OCI-LY1 (cell line): Measurements from ENCODE around the gene TCIRG1.

Experiments used
- H2AFZ ChIP-seq: fragments of 200-600 bp; sonication (generic), shearing (Covaris generic); 2 replicates; pipeline ENCODE4 v1.6.0; 2014; ENCODE audit warnings: antibody characterized with exemption, mild to moderate bottlenecking, low read length
- H3F3A ChIP-seq: fragments of 200-600 bp; sonication (generic), shearing (Covaris generic); 2 replicates; pipeline ENCODE4 v1.6.0; 2014; ENCODE audit warnings: mild to moderate bottlenecking, antibody characterized with exemption, low read length, moderate library complexity; ENCODE audit not compliant: insufficient read depth
- H3K27ac ChIP-seq: fragments of 200-600 bp; sonication (generic); 2 replicates; pipeline ENCODE4 v1.5.1; 2014; ENCODE audit warnings: low read length, mixed run types, mild to moderate bottlenecking, low read depth; ENCODE audit not compliant: poor library complexity, severe bottlenecking
- H3K27me3 ChIP-seq: fragments of 200-600 bp; sonication (generic); 2 replicates; pipeline ENCODE4 v1.6.0; 2014; ENCODE audit warnings: antibody characterized with exemption, mild to moderate bottlenecking, low read length, moderate library complexity; ENCODE audit not compliant: insufficient read depth
- H3K36me3 ChIP-seq: fragments of 200-600 bp; sonication (generic); 2 replicates; pipeline ENCODE4 v1.6.1; 2014; ENCODE audit warnings: mild to moderate bottlenecking, antibody characterized with exemption, low read length, moderate library complexity, mixed read lengths; ENCODE audit not compliant: insufficient read depth
- H3K4me1 ChIP-seq: fragments of 200-600 bp; sonication (generic); 2 replicates; pipeline ENCODE4 v1.5.1; 2014; ENCODE audit warnings: mild to moderate bottlenecking, low read length, moderate library complexity; ENCODE audit not compliant: insufficient read depth, severe bottlenecking
- H3K4me2 ChIP-seq: fragments of 200-600 bp; sonication (generic), shearing (Covaris generic); 2 replicates; pipeline ENCODE4 v1.6.1; 2014; ENCODE audit warnings: low read length
- H3K4me3 ChIP-seq: fragments of 200-600 bp; sonication (generic); 2 replicates; pipeline ENCODE4 v1.5.1; 2014; ENCODE audit warnings: low read length, low read depth, mild to moderate bottlenecking, mixed read lengths; ENCODE audit not compliant: poor library complexity, severe bottlenecking
- H3K79me2 ChIP-seq: fragments of 200-600 bp; shearing (Covaris generic); 2 replicates; pipeline ENCODE4 v1.6.1; 2016; ENCODE audit warnings: mixed run types, low read length, mixed read lengths; ENCODE audit not compliant: insufficient read depth
- H3K9ac ChIP-seq: fragments of 200-600 bp; sonication (generic), shearing (Covaris generic); 2 replicates; pipeline ENCODE4 v1.6.1; 2014; ENCODE audit warnings: mild to moderate bottlenecking, low read length, mixed read lengths
- H3K9me2 ChIP-seq: fragments of 200-600 bp; sonication (generic), shearing (Covaris generic); 2 replicates; pipeline ENCODE4 v1.6.1; 2014; ENCODE audit warnings: low read depth, mild to moderate bottlenecking, low read length, mixed read lengths
- H3K9me3 ChIP-seq: fragments of 200-600 bp; shearing (Covaris generic); 2 replicates; pipeline ENCODE4 v1.6.1; 2014; ENCODE audit warnings: low read length, mixed read lengths
- H4K20me1 ChIP-seq: fragments of 200-600 bp; sonication (generic), shearing (Covaris generic); 2 replicates; pipeline ENCODE4 v1.6.0; 2016; ENCODE audit warnings: mild to moderate bottlenecking, low read length; ENCODE audit not compliant: insufficient read depth
- EZH2 ChIP-seq: fragments of 200-600 bp; sonication (generic), shearing (Covaris generic); IDR thresholded peaks from 2 replicates; pipeline ENCODE4 v1.8.0; 2017; ENCODE audit warnings: borderline replicate concordance, mixed run types, mild to moderate bottlenecking, antibody characterized with exemption, low read length, moderate library complexity, mixed read lengths
- TF ChIP-seq, protein P1 (sequence below): fragments of 200-600 bp; sonication (generic), shearing (Covaris generic); IDR thresholded peaks from 2 replicates; pipeline ENCODE4 v1.5.1; 2017; ENCODE audit warnings: mild to moderate bottlenecking, antibody characterized with exemption, low read length, moderate library complexity, mixed read lengths

The TCIRG1 gene

DNA sequence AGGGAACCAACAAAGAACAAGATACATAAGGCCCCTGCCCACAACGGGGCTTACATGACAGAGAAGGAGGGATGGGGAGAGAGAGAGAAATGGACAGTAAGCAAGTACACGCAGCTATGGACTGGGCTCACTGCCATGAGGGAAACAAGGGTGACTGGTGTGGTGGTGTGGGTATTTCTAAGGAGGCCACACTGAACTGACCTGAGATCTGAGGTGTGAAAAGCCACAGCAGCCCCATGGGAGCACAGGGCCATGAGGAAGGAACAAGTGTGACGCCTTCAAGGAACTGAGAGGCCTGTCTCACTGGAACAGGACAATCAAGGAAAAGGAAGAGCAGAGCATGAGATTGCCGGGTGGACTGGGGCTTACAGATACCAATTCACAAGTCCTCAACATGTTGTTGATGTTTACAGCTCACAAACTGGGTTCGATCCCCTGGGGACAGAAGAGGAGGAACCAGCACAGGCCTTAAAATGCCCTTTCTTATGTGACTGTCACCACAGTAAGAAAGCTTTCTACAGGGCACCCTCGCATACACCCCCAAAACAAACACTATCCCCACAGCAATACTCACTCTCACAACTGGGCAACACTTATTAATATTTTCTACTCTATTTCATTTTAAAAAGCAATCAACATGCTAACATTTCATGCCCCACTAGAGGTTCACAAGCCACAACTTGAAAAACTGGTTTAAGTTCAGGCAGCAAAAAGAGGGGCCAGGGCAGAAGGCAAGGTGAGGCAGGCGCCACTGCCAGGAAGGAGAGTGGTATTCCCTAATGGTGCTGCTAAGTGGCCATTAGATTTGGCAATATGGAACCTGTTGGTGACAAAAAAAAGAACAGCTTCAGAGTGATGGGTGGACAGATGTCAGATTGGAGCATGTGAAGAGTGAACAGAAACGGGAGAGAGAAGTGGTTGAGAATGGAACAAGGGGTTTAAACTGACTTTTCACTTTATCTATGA, 39.1 kb downstream of the TCIRG1 start:
- H3K9me3 ChIP-seq: no peaks in the 10 kb centered on the region
- no peak overlapping the region for H3K27ac ChIP-seq
- H4K20me1 ChIP-seq: no peaks in the 10 kb centered on the region
- no peak overlapping the region for H2AFZ ChIP-seq
- no peak overlapping the region for H3K9ac ChIP-seq
- H3K9me2 ChIP-seq: no peaks in the 10 kb centered on the region
- no peaks in the 10 kb centered on the region for H3K27me3 ChIP-seq
- TF ChIP-seq EZH2: no peak
- TF ChIP-seq, protein P1, sequence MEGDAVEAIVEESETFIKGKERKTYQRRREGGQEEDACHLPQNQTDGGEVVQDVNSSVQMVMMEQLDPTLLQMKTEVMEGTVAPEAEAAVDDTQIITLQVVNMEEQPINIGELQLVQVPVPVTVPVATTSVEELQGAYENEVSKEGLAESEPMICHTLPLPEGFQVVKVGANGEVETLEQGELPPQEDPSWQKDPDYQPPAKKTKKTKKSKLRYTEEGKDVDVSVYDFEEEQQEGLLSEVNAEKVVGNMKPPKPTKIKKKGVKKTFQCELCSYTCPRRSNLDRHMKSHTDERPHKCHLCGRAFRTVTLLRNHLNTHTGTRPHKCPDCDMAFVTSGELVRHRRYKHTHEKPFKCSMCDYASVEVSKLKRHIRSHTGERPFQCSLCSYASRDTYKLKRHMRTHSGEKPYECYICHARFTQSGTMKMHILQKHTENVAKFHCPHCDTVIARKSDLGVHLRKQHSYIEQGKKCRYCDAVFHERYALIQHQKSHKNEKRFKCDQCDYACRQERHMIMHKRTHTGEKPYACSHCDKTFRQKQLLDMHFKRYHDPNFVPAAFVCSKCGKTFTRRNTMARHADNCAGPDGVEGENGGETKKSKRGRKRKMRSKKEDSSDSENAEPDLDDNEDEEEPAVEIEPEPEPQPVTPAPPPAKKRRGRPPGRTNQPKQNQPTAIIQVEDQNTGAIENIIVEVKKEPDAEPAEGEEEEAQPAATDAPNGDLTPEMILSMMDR: no peak
- H3K4me1 ChIP-seq: peaks cover 7% of the 10 kb centered on the region
- H3F3A ChIP-seq: no peaks in the 10 kb centered on the region; the same call in 1 of the 2 replicates
- H3K4me2 ChIP-seq: no peak overlapping the region
- peaks cover 27% of the 10 kb centered on the region for H3K36me3 ChIP-seq
- no peak overlapping the region for H3K4me3 ChIP-seq
- no peaks in the 10 kb centered on the region for H3K79me2 ChIP-seq

DNA sequence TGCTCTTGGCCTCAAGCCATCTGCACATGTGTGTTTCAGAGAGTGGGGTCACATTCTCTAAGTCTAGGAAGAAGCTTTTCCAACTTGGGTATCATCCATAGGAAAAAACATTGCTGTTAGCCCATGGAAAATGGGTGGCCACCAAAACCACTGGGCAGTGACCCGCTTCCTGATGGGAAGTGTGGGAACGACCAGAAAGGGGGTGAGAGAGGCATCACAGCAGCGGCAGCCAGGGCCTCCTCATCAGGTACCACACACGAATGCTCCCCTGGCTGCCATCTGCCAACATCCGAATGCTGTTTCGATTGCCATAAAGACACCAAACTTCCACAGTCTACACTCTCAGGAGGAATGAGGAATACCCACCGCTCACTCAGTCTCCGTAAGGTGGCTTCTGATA, 42.0 kb downstream of the TCIRG1 start:
- TF ChIP-seq EZH2: no peak
- TF ChIP-seq, protein P1: no peak
- Histone ChIP-seq H3K27me3 (no peaks in the 10 kb centered on the region), H3K9ac (no peak overlapping the region), H4K20me1 (no peaks in the 10 kb centered on the region), H3K27ac (no peak overlapping the region), H3K4me3 (no peak overlapping the region), H3K4me1 (peaks cover 7% of the 10 kb centered on the region), H3K36me3 (peaks cover 17% of the 10 kb centered on the region), H3K9me3 (no peaks in the 10 kb centered on the region), H3K9me2 (no peaks in the 10 kb centered on the region), H3F3A (no peaks in the 10 kb centered on the region; the same call in 1 of the 2 replicates), H2AFZ (no peak overlapping the region), H3K4me2 (no peak overlapping the region), H3K79me2 (no peaks in the 10 kb centered on the region)

DNA sequence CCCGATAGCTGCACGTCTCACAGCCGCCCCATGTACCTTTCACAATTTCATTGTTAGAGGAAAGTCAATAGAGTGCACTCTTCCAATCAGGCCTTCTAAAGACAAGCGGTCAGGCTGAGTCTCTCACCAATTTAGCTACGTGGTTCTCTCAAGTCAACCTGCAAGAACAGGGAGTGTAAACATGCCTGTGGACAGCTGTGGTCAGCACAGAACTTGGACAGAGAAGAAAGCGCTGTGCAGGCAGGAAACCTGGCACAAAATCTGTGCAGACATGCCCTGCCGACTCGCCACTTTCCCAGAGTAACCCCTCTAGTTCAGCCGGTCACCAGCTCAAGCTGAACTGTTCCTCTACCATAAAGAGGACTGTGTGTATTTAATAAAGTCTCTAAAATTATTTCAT, 42.9 kb downstream of the TCIRG1 start:
- H3K4me3 ChIP-seq: no peak overlapping the region
- H3K4me1 ChIP-seq: peaks cover 7% of the 10 kb centered on the region
- TF ChIP-seq, protein P1: no peak
- no peak for TF ChIP-seq EZH2
- no peaks in the 10 kb centered on the region for H3K79me2 ChIP-seq
- no peak overlapping the region for H3K9ac ChIP-seq
- H2AFZ ChIP-seq: no peak overlapping the region
- H3K9me3 ChIP-seq: no peaks in the 10 kb centered on the region
- H3F3A ChIP-seq: no peaks in the 10 kb centered on the region; the same call in 1 of the 2 replicates
- H3K4me2 ChIP-seq: no peak overlapping the region
- no peaks in the 10 kb centered on the region for H3K9me2 ChIP-seq
- H3K27me3 ChIP-seq: no peaks in the 10 kb centered on the region
- no peaks in the 10 kb centered on the region for H4K20me1 ChIP-seq
- H3K36me3 ChIP-seq: peaks cover 17% of the 10 kb centered on the region
- H3K27ac ChIP-seq: no peak overlapping the region
